Measurements from ENCODE around the gene ACAN.

- TF ChIP-seq POLR2A (IDR thresholded peaks at IDR 0.05; ENCODE audit: extremely low read depth, insufficient read length): no peak
- no peak for TF ChIP-seq CTCF (IDR thresholded peaks at IDR 0.05; ENCODE audit: low read depth, low read length)
Measured at GRCh38 chr15:88779944-88780343, 23.3 kb upstream of the ACAN start.
